HepG2 (cell line): Measurements from ENCODE around the gene MSMO1. TPM values are rescaled to one million over a fixed set of nuclear protein-coding genes. Genes with fewer than 3 reads are reported as not detected.
A peak's percentile ranks its signal among the peaks of the same experiment; 100 is the strongest.

Experiments
- ARNT2 ChIP-seq: sonication (generic); formaldehyde crosslinking; IDR thresholded peaks from 2 replicates; pipeline ENCODE4 v1.8.0; 2022; ENCODE audit warnings: mild to moderate bottlenecking, low read depth, missing genetic modification reagents, moderate library complexity
- HHEX ChIP-seq: IDR thresholded peaks from 2 replicates; pipeline ENCODE4 v1.6.1; 2016; ENCODE audit warnings: control low read depth
- ISL2 ChIP-seq: sonication (generic); formaldehyde crosslinking; IDR thresholded peaks from 2 replicates; pipeline ENCODE4 v1.5.0; 2020; ENCODE audit warnings: missing genetic modification reagents
- KAT8 ChIP-seq: IDR thresholded peaks from 2 replicates; pipeline ENCODE4 v1.6.1; 2016; ENCODE audit warnings: missing genetic modification reagents, missing compliant biosample characterization
- MEIS2 ChIP-seq: sonication (generic); formaldehyde crosslinking; IDR thresholded peaks from 2 replicates; pipeline ENCODE4 v1.9.0; 2021; ENCODE audit warnings: mild to moderate bottlenecking, missing genetic modification reagents
- NFYB ChIP-seq: sonication (generic); formaldehyde crosslinking; IDR thresholded peaks from 2 replicates; pipeline ENCODE4 v1.4.0; 2020; ENCODE audit warnings: missing genetic modification reagents
- RFXAP ChIP-seq: sonication (generic); formaldehyde crosslinking; IDR thresholded peaks from 2 replicates; pipeline ENCODE4 v1.4.0; 2020; ENCODE audit warnings: missing genetic modification reagents, borderline replicate concordance
- ZNF382 ChIP-seq: sonication (generic); formaldehyde crosslinking; IDR thresholded peaks from 2 replicates; pipeline ENCODE4 v1.5.0; 2020; ENCODE audit warnings: missing genetic modification reagents, mild to moderate bottlenecking, borderline replicate concordance
- ZNF431 ChIP-seq: sonication (generic); formaldehyde crosslinking; IDR thresholded peaks from 2 replicates; pipeline ENCODE4 v1.9.0; 2022; ENCODE audit warnings: missing genetic modification reagents, low read depth, mild to moderate bottlenecking, borderline replicate concordance
- ZNF713 ChIP-seq: sonication (generic); formaldehyde crosslinking; IDR thresholded peaks from 2 replicates; pipeline ENCODE4 v1.4.0; 2020; ENCODE audit warnings: mild to moderate bottlenecking, missing genetic modification reagents
- polyA plus RNA-seq, 8 experiments: library from polyadenylated mRNA; depleted of rRNA in 3 of 8; stranded (reverse) in 7 of 8; unstranded in 1 of 8; fragments of >200 nt; fragmentation: Illumina TruSeq in 4 of 8; extraction: Trizol in 4 of 8; gene quantifications; 2 replicates each; pipeline versions ENCODE4 v1.2.1 to v1.2.3, GENCODE V29; 2011 to 2016; ENCODE audit warnings: low read depth in 4 of 8, missing spikeins in 1 of 8, mixed read lengths in 1 of 8; ENCODE audit not compliant: insufficient read depth in 1 of 8
- total RNA-seq, 5 experiments: library from RNA; depleted of rRNA; stranded (reverse); fragments of >200 nt; fragmentation: Illumina TruSeq; extraction: Trizol; gene quantifications; 2 replicates each; pipeline ENCODE4 v1.2.3, GENCODE V29; 2016; ENCODE audit warnings: low read depth in 1 of 5
- TF ChIP-seq, protein P1 (sequence below), 2 experiments: IDR thresholded peaks; 2 replicates each; pipeline ENCODE4 v1.6.1; 2011 to 2012; ENCODE audit warnings: low read length in 2 of 2, borderline replicate concordance in 1 of 2, low read depth in 1 of 2, mild to moderate bottlenecking in 1 of 2, moderate library complexity in 1 of 2
- TF ChIP-seq, protein P2 (sequence below): sonication (generic); formaldehyde crosslinking; IDR thresholded peaks from 2 replicates; pipeline ENCODE4 v1.4.0; 2020; ENCODE audit warnings: missing genetic modification reagents
- TF ChIP-seq, protein P3 (sequence below): sonication (generic); formaldehyde crosslinking; IDR thresholded peaks from 2 replicates; pipeline ENCODE4 v1.4.0; 2020; ENCODE audit warnings: missing genetic modification reagents
- TF ChIP-seq, protein P4 (sequence below): sonication (generic); formaldehyde crosslinking; IDR thresholded peaks from 2 replicates; pipeline ENCODE4 v1.5.0; 2020; ENCODE audit warnings: mild to moderate bottlenecking, missing genetic modification reagents, borderline replicate concordance

MSMO1 gene
- total and polyA plus RNA-seq, 2 of the 13 experiments (the other 11 are each of a cell fraction or from before 2014, with no cell fraction given): 98.1 to 216 TPM

DNA sequence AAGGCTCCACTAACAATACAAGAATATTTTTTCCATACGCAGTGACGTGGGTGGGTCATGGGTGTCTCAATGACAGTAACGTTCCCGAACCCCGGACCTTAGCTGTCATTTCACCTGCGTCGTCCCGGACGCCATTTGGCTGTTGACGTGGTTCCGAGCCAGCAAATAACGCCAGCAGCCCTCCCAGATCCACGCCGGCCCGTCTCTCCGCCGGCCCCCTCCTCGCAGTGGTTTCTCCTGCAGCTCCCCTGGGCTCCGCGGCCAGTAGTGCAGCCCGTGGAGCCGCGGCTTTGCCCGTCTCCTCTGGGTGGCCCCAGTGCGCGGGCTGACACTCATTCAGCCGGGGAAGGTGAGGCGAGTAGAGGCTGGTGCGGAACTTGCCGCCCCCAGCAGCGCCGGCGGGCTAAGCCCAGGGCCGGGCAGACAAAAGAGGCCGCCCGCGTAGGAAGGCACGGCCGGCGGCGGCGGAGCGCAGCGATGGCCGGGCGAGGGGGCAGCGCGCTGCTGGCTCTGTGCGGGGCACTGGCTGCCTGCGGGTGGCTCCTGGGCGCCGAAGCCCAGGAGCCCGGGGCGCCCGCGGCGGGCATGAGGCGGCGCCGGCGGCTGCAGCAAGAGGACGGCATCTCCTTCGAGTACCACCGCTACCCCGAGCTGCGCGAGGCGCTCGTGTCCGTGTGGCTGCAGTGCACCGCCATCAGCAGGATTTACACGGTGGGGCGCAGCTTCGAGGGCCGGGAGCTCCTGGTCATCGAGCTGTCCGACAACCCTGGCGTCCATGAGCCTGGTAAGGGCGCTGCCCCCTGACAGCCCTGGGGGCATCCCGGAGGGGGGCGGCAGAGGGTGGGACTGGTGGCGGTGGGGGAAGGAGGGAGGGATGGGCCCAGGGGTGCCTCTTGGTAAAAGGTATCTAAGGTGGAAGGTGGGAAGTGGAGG lies 51.5 kb downstream of the MSMO1 start, which contains the start of gene CPE (continued):
- TF ChIP-seq, protein P1, sequence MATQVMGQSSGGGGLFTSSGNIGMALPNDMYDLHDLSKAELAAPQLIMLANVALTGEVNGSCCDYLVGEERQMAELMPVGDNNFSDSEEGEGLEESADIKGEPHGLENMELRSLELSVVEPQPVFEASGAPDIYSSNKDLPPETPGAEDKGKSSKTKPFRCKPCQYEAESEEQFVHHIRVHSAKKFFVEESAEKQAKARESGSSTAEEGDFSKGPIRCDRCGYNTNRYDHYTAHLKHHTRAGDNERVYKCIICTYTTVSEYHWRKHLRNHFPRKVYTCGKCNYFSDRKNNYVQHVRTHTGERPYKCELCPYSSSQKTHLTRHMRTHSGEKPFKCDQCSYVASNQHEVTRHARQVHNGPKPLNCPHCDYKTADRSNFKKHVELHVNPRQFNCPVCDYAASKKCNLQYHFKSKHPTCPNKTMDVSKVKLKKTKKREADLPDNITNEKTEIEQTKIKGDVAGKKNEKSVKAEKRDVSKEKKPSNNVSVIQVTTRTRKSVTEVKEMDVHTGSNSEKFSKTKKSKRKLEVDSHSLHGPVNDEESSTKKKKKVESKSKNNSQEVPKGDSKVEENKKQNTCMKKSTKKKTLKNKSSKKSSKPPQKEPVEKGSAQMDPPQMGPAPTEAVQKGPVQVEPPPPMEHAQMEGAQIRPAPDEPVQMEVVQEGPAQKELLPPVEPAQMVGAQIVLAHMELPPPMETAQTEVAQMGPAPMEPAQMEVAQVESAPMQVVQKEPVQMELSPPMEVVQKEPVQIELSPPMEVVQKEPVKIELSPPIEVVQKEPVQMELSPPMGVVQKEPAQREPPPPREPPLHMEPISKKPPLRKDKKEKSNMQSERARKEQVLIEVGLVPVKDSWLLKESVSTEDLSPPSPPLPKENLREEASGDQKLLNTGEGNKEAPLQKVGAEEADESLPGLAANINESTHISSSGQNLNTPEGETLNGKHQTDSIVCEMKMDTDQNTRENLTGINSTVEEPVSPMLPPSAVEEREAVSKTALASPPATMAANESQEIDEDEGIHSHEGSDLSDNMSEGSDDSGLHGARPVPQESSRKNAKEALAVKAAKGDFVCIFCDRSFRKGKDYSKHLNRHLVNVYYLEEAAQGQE (IDR thresholded peaks at IDR 0.05; ENCODE audit: borderline replicate concordance in 1 of 2, low read depth in 1 of 2, low read length in 2 of 2): no peak; a peak in 1 of 4 replicates
- peak; percentile 67; the same call in 1 of the 2 replicates for TF ChIP-seq ISL2
- TF ChIP-seq ZNF382 (CRISPR knock-in tag): no peak
- TF ChIP-seq, protein P2, sequence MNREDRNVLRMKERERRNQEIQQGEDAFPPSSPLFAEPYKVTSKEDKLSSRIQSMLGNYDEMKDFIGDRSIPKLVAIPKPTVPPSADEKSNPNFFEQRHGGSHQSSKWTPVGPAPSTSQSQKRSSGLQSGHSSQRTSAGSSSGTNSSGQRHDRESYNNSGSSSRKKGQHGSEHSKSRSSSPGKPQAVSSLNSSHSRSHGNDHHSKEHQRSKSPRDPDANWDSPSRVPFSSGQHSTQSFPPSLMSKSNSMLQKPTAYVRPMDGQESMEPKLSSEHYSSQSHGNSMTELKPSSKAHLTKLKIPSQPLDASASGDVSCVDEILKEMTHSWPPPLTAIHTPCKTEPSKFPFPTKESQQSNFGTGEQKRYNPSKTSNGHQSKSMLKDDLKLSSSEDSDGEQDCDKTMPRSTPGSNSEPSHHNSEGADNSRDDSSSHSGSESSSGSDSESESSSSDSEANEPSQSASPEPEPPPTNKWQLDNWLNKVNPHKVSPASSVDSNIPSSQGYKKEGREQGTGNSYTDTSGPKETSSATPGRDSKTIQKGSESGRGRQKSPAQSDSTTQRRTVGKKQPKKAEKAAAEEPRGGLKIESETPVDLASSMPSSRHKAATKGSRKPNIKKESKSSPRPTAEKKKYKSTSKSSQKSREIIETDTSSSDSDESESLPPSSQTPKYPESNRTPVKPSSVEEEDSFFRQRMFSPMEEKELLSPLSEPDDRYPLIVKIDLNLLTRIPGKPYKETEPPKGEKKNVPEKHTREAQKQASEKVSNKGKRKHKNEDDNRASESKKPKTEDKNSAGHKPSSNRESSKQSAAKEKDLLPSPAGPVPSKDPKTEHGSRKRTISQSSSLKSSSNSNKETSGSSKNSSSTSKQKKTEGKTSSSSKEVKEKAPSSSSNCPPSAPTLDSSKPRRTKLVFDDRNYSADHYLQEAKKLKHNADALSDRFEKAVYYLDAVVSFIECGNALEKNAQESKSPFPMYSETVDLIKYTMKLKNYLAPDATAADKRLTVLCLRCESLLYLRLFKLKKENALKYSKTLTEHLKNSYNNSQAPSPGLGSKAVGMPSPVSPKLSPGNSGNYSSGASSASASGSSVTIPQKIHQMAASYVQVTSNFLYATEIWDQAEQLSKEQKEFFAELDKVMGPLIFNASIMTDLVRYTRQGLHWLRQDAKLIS (CRISPR knock-in tag): peak; percentile 40; the same call in 1 of the 2 replicates
- TF ChIP-seq ARNT2 (CRISPR knock-in tag): peak; percentile 92
- peak; percentile 79; the same call in 1 of the 2 replicates for TF ChIP-seq RFXAP (CRISPR knock-in tag)
- TF ChIP-seq, protein P3, sequence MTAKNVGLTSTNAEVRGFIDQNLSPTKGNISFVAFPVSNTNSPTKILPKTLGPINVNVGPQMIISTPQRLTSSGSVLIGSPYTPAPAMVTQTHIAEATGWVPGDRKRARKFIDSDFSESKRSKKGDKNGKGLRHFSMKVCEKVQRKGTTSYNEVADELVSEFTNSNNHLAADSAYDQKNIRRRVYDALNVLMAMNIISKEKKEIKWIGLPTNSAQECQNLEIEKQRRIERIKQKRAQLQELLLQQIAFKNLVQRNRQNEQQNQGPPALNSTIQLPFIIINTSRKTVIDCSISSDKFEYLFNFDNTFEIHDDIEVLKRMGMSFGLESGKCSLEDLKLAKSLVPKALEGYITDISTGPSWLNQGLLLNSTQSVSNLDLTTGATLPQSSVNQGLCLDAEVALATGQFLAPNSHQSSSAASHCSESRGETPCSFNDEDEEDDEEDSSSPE (CRISPR knock-in tag): peak; percentile 62
- no peak for TF ChIP-seq ZNF713 (CRISPR knock-in tag)
- TF ChIP-seq, protein P4, sequence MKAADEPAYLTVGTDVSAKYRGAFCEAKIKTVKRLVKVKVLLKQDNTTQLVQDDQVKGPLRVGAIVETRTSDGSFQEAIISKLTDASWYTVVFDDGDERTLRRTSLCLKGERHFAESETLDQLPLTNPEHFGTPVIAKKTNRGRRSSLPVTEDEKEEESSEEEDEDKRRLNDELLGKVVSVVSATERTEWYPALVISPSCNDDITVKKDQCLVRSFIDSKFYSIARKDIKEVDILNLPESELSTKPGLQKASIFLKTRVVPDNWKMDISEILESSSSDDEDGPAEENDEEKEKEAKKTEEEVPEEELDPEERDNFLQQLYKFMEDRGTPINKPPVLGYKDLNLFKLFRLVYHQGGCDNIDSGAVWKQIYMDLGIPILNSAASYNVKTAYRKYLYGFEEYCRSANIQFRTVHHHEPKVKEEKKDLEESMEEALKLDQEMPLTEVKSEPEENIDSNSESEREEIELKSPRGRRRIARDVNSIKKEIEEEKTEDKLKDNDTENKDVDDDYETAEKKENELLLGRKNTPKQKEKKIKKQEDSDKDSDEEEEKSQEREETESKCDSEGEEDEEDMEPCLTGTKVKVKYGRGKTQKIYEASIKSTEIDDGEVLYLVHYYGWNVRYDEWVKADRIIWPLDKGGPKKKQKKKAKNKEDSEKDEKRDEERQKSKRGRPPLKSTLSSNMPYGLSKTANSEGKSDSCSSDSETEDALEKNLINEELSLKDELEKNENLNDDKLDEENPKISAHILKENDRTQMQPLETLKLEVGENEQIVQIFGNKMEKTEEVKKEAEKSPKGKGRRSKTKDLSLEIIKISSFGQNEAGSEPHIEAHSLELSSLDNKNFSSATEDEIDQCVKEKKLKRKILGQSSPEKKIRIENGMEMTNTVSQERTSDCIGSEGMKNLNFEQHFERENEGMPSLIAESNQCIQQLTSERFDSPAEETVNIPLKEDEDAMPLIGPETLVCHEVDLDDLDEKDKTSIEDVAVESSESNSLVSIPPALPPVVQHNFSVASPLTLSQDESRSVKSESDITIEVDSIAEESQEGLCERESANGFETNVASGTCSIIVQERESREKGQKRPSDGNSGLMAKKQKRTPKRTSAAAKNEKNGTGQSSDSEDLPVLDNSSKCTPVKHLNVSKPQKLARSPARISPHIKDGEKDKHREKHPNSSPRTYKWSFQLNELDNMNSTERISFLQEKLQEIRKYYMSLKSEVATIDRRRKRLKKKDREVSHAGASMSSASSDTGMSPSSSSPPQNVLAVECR (CRISPR knock-in tag): peak; percentile 89
- TF ChIP-seq MEIS2: peak; percentile 96; the same call in 1 of the 2 replicates
- no peak for TF ChIP-seq HHEX (CRISPR knock-in tag)
- TF ChIP-seq NFYB (CRISPR knock-in tag): no peak
- TF ChIP-seq KAT8 (CRISPR knock-in tag): 0 out of 2 replicates have a peak, but pooled peaks have one; percentile 39
- TF ChIP-seq ZNF431 (CRISPR knock-in tag): no peak
